DMS53 treated with DMSO at 0.1 percent for 48 hours (cell line): ENCODE data around the gene GAB3.
"Not testable (repeated sequence)": the region's sequence is repeated elsewhere in the genome, so short reads cannot be mapped to it uniquely, and the experiment has no call there.

Experiments
- DNase-seq: peaks from one replicate; lab custom pipeline; 2025; ENCODE audit not compliant: unreplicated experiment; lab: John Stamatoyannopoulos, UW

GAB3 gene

GRCh38 chrX:154658957-154659356, 91.9 kb downstream of the GAB3 start:
- DNase-seq, result no peak

- no peak for DNase-seq
Observed at GRCh38 chrX:154658187-154658586, 92.7 kb downstream of the GAB3 start.

- DNase-seq, result no peak
Observed at GRCh38 chrX:154657226-154657805, 93.6 kb downstream of the GAB3 start.

GRCh38 chrX:154655786-154656185, 95.1 kb downstream of the GAB3 start:
- DNase-seq, result no peak

- DNase-seq, result no peak
Observed at GRCh38 chrX:154655346-154655745, 95.5 kb downstream of the GAB3 start.

GRCh38 chrX:154654925-154655324, 96.0 kb downstream of the GAB3 start:
- DNase-seq, result no peak

GRCh38 chrX:154654372-154654771, 96.5 kb downstream of the GAB3 start:
- no peak for DNase-seq

GRCh38 chrX:154653413-154653812, 97.5 kb downstream of the GAB3 start, which contains the start of gene CTAG2:
TSS of gene CTAG2 (minus strand) at chrX:154653579. CDS start at chrX:154653515, 64 bp downstream.
- not testable (repeated sequence) for DNase-seq

GRCh38 chrX:154653048-154653401, 97.9 kb downstream of the GAB3 start:
- no peak for DNase-seq

GRCh38 chrX:154652311-154653047, 98.4 kb downstream of the GAB3 start:
- no peak for DNase-seq

- DNase-seq, result no peak
Observed at GRCh38 chrX:154650221-154650510, 100.7 kb downstream of the GAB3 start.

GRCh38 chrX:154649503-154650220, 101.2 kb downstream of the GAB3 start:
- DNase-seq, result no peak

- DNase-seq, result no peak
Observed at GRCh38 chrX:154648931-154649330, 101.9 kb downstream of the GAB3 start.

- DNase-seq, result not testable (repeated sequence)
Observed at GRCh38 chrX:154645745-154646378, 105.0 kb downstream of the GAB3 start.

- not testable (repeated sequence) for DNase-seq
Observed at GRCh38 chrX:154643708-154644107, 107.2 kb downstream of the GAB3 start.

GRCh38 chrX:154641740-154642139, 109.1 kb downstream of the GAB3 start:
- DNase-seq, result not testable (repeated sequence)

- not testable (repeated sequence) for DNase-seq
Observed at GRCh38 chrX:154633661-154634060, 117.2 kb downstream of the GAB3 start.

- not testable (repeated sequence) for DNase-seq
Observed at GRCh38 chrX:154630949-154631348, 119.9 kb downstream of the GAB3 start.

GRCh38 chrX:154628960-154629359, 121.9 kb downstream of the GAB3 start:
- not testable (repeated sequence) for DNase-seq
